ENCODE measurements around the gene FRMD4A. TPM values are rescaled to one million over a fixed set of nuclear protein-coding genes. Genes with fewer than 3 reads are reported as not detected.
"Not testable (repeated sequence)": the region's sequence is repeated elsewhere in the genome, so short reads cannot be mapped to it uniquely, and the experiment has no call there.

The FRMD4A gene
- total and polyA plus RNA-seq, 5 experiments from 2014 or later: 0.02 to 0.80 (median 0.31) TPM; not detected in 2

GRCh38 chr10:14052931-14053330 lies 277.8 kb downstream of the FRMD4A start:
- POLR2A ChIA-PET: no interaction called here
- peaks cover 3 to 32% (median 17%) of the 10 kb centered on the region in 9 donors for H3K9me3 Mint-ChIP-seq
- ATAC-seq: no peak
- H3K4me1 Mint-ChIP-seq: no peaks in the 10 kb centered on the region
- H3K27me3 Mint-ChIP-seq: peaks cover 0 to 4% (median 0%) of the 10 kb centered on the region in 5 donors
- DNase-seq: no peak
- H3K27ac Mint-ChIP-seq: no peak overlapping the region
- H3K36me3 Mint-ChIP-seq: peaks cover 0 to 10% (median 9%) of the 10 kb centered on the region in 3 donors
- no peak overlapping the region for H3K4me3 Mint-ChIP-seq

- no peak for ATAC-seq
- H3K4me3 Mint-ChIP-seq: no peak overlapping the region
- H3K9me3 Mint-ChIP-seq: peaks cover 3 to 31% (median 17%) of the 10 kb centered on the region in 9 donors
- no peak for DNase-seq
- H3K27me3 Mint-ChIP-seq: peaks cover 0 to 4% (median 0%) of the 10 kb centered on the region in 5 donors
- peaks cover 0 to 10% (median 6%) of the 10 kb centered on the region in 3 donors for H3K36me3 Mint-ChIP-seq
- H3K4me1 Mint-ChIP-seq: no peaks in the 10 kb centered on the region
- POLR2A ChIA-PET: no interaction called here
- peak overlapping the region in 1 of 10 donors; percentile 57 for H3K27ac Mint-ChIP-seq
These were observed 280.1 kb downstream of the FRMD4A start for GRCh38 chr10:14050598-14050997.

- Mint-ChIP-seq H3K4me3 (no peak overlapping the region), H3K9me3 (peaks cover 0 to 21% (median 6%) of the 10 kb centered on the region in 9 donors), H3K27ac (no peak overlapping the region), H3K27me3 (peaks cover 0 to 4% (median 0%) of the 10 kb centered on the region in 5 donors), H3K4me1 (peaks cover 0 to 1% (median 0%) of the 10 kb centered on the region in 4 donors), H3K36me3 (peaks cover 0 to 4% (median under 1%) of the 10 kb centered on the region in 3 donors)
- POLR2A ChIA-PET: interaction anchor here (0.6 kb wide), 1 partner anchor 268 kb away, joined by 4 read pairs; no protein-coding TSS in a partner anchor
- ATAC-seq (no peak), DNase-seq (no peak)
These were observed 281.7 kb downstream of the FRMD4A start for GRCh38 chr10:14048930-14049613.

GRCh38 chr10:14047431-14047830 lies 283.3 kb downstream of the FRMD4A start:
- no peak for ATAC-seq
- POLR2A ChIA-PET: no interaction called here
- H3K27me3 Mint-ChIP-seq: peaks cover 0 to 4% (median 0%) of the 10 kb centered on the region in 5 donors

GRCh38 chr10:14042051-14042450 lies 288.7 kb downstream of the FRMD4A start:
- H3K27me3 Mint-ChIP-seq, DNase-seq, ATAC-seq, H3K4me3 Mint-ChIP-seq, H3K4me1 Mint-ChIP-seq, POLR2A ChIA-PET, H3K36me3 Mint-ChIP-seq, H3K27ac Mint-ChIP-seq: not testable (repeated sequence)
- H3K9me3 Mint-ChIP-seq: peaks cover 0 to 13% (median 3%) of the 10 kb centered on the region in 9 donors

More at GRCh38 chr10:14047431-14047830, 283.3 kb downstream of the FRMD4A start:
- Mint-ChIP-seq H3K4me1 (peaks cover 0 to 2% (median 0%) of the 10 kb centered on the region in 4 donors), H3K4me3 (no peak overlapping the region), H3K27ac (peak overlapping the region in 1 of 10 donors; percentile 61), H3K36me3 (peaks cover 0 to 4% (median 0%) of the 10 kb centered on the region in 3 donors), H3K9me3 (peaks cover 0 to 13% (median 5%) of the 10 kb centered on the region in 9 donors)
- no peak for DNase-seq

GRCh38 chr10:14040787-14041631 lies 289.7 kb downstream of the FRMD4A start:
- ATAC-seq (no peak), DNase-seq (no peak)
- Mint-ChIP-seq H3K36me3 (no peaks in the 10 kb centered on the region), H3K27ac (peak overlapping the region in 2 of 10 donors; percentile 24 to 45), H3K4me1 (peaks cover 0 to 4% (median 2%) of the 10 kb centered on the region in 4 donors), H3K4me3 (no peak overlapping the region), H3K9me3 (peaks cover 0 to 13% (median 3%) of the 10 kb centered on the region in 9 donors), H3K27me3 (no peaks in the 10 kb centered on the region)
- POLR2A ChIA-PET: no interaction called here

- Mint-ChIP-seq H3K9me3 (peaks cover 0 to 13% (median 3%) of the 10 kb centered on the region in 9 donors), H3K4me1 (peaks cover 0 to 4% (median 2%) of the 10 kb centered on the region in 4 donors), H3K36me3 (no peaks in the 10 kb centered on the region), H3K27me3 (no peaks in the 10 kb centered on the region), H3K27ac (no peak overlapping the region), H3K4me3 (no peak overlapping the region)
- POLR2A ChIA-PET: no interaction called here
- ATAC-seq (no peak), DNase-seq (no peak)
These were observed 290.6 kb downstream of the FRMD4A start for GRCh38 chr10:14039968-14040668.

- Mint-ChIP-seq H3K36me3 (no peaks in the 10 kb centered on the region), H3K4me3 (no peak overlapping the region), H3K27ac (peak overlapping the region in 2 of 10 donors; percentile 6 to 40), H3K9me3 (no peaks in the 10 kb centered on the region), H3K27me3 (no peaks in the 10 kb centered on the region), H3K4me1 (peaks cover 5 to 10% (median 8%) of the 10 kb centered on the region in 4 donors)
- no peak for DNase-seq
- ATAC-seq: no peak
- POLR2A ChIA-PET: no interaction called here
These were observed 294.5 kb downstream of the FRMD4A start for GRCh38 chr10:14036233-14036632.

GRCh38 chr10:14035506-14035905 lies 295.2 kb downstream of the FRMD4A start:
- H3K4me3 Mint-ChIP-seq: no peak overlapping the region
- H3K9me3 Mint-ChIP-seq: no peaks in the 10 kb centered on the region
- POLR2A ChIA-PET: no interaction called here
- no peak overlapping the region for H3K27ac Mint-ChIP-seq
- H3K27me3 Mint-ChIP-seq: peaks cover 0 to 2% (median 0%) of the 10 kb centered on the region in 5 donors
- no peaks in the 10 kb centered on the region for H3K36me3 Mint-ChIP-seq
- DNase-seq (no peak), ATAC-seq (no peak)
- H3K4me1 Mint-ChIP-seq: peaks cover 5 to 10% (median 7%) of the 10 kb centered on the region in 4 donors

GRCh38 chr10:14032406-14032998 lies 298.2 kb downstream of the FRMD4A start:
- Mint-ChIP-seq H3K27me3 (peaks cover 0 to 9% (median 0%) of the 10 kb centered on the region in 5 donors), H3K9me3 (no peaks in the 10 kb centered on the region), H3K36me3 (no peaks in the 10 kb centered on the region), H3K4me3 (no peak overlapping the region), H3K4me1 (peaks cover 5 to 10% (median 7%) of the 10 kb centered on the region in 4 donors), H3K27ac (peak overlapping the region in 1 of 10 donors; percentile 65)
- POLR2A ChIA-PET: no interaction called here
- DNase-seq: peak; percentile 7 to 71 (median 41)
- peak; percentile 61 to 78 for ATAC-seq

- H3K4me3 Mint-ChIP-seq: no peak overlapping the region
- H3K27ac Mint-ChIP-seq: no peak overlapping the region
- H3K4me1 Mint-ChIP-seq: peaks cover 11 to 29% (median 20%) of the 10 kb centered on the region in 4 donors
- DNase-seq (no peak), ATAC-seq (no peak)
- no peaks in the 10 kb centered on the region for H3K36me3 Mint-ChIP-seq
- peaks cover 0 to 17% (median 13%) of the 10 kb centered on the region in 5 donors for H3K27me3 Mint-ChIP-seq
- H3K9me3 Mint-ChIP-seq: no peaks in the 10 kb centered on the region
- POLR2A ChIA-PET: no interaction called here
These were observed 304.4 kb downstream of the FRMD4A start for GRCh38 chr10:14026325-14026724.

Measured in naive thymus-derived CD8-positive, alpha-beta T cell (primary cell).